ENCODE results near the gene SDK1. TPM values are rescaled to one million over a fixed set of nuclear protein-coding genes. Genes with fewer than 3 reads are reported as not detected.

SDK1 gene
- total and polyA plus RNA-seq, 2 experiments from 2014 or later: not detected

- TF ChIP-seq EZH2 (IDR thresholded peaks at IDR 0.05; ENCODE audit: insufficient read depth, poor library complexity, severe bottlenecking) (no peak), EZH2phosphoT487 (IDR thresholded peaks at IDR 0.05; ENCODE audit: insufficient read depth, low read depth) (no peak)
- H3K9me3 ChIP-seq (ENCODE audit: low read depth): no peaks in the 10 kb centered on the region
- 49 to 55% methylated on average over 11 of the region's 11 CpGs for WGBS, 2 experiments (ENCODE audit: low coverage in 1 of 2, low lambda C conversion rate in 2 of 2, missing lambda C conversion rate in 2 of 2)
- H4K20me1 ChIP-seq (ENCODE audit: insufficient read depth): no peaks in the 10 kb centered on the region
- H3F3A ChIP-seq (ENCODE audit: insufficient read depth): no peaks in the 10 kb centered on the region
- H3K27ac ChIP-seq: no peak overlapping the region
- H3K27me3 ChIP-seq (replicated peaks; ENCODE audit: insufficient read depth): no peaks in the 10 kb centered on the region
- no peaks in the 10 kb centered on the region for H3K9me2 ChIP-seq (ENCODE audit: insufficient read depth)
- no peak overlapping the region for H2AFZ ChIP-seq
- DNase-seq: no peak
- in situ Hi-C loops (cut with MboI): no loop called here
- H3K4me2 ChIP-seq (ENCODE audit: unreplicated experiment): no peak overlapping the region
- no peaks in the 10 kb centered on the region for H3K79me2 ChIP-seq (ENCODE audit: insufficient read depth)
- H3K9ac ChIP-seq: no peak overlapping the region
- H3K4me1 ChIP-seq (ENCODE audit: insufficient read depth): no peaks in the 10 kb centered on the region
- no peaks in the 10 kb centered on the region for H3K36me3 ChIP-seq (ENCODE audit: low read depth)
- H3K4me3 ChIP-seq: no peak overlapping the region
Measured at GRCh38 chr7:4071370-4072058, 770.5 kb downstream of the SDK1 start.

DNA sequence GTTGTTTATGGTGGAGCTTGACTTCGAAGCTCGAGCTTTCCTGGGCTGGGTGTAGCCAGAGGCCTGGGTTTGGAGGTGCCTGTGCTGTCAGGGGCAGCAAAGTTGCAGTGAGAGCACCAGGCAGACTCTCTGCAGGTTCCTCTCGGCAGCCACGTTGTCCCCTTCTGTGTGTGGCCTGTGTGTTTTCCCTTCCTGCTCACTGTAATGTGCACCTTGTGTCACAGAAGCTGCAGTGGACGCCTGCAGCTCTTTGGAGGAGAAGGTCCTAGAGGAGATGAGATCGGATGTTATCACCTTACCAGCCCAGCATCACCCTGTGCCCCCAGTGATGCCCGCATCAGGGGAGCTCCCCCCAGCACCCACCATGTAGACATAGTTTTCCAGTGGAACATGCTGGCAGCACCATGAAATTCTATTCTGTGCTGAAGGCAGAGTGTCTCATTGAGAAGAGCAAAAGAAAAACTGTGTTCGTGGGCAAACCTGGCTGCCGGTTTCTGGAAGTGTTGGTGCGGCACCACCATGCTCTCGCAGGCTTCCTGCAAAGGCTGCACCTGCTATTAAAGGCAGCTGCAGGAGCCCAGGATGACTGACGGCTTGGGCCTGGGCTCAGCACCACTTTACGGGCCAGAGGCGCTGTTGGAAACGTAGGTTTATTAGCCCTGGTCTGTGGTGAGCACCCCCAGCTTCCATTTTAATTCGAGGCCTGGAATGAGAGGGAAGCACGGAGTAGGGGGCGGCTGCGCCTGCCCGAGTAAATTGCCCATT, 771.3 kb downstream of the SDK1 start:
- 59 to 62% methylated on average over 20 of the region's 20 CpGs for WGBS, 2 experiments (ENCODE audit: low coverage in 1 of 2, low lambda C conversion rate in 2 of 2, missing lambda C conversion rate in 2 of 2)
- Histone ChIP-seq H3K27ac (no peak overlapping the region), H3K4me1 (ENCODE audit: insufficient read depth) (no peaks in the 10 kb centered on the region), H3K4me2 (ENCODE audit: unreplicated experiment) (no peak overlapping the region), H4K20me1 (ENCODE audit: insufficient read depth) (no peaks in the 10 kb centered on the region), H3K36me3 (ENCODE audit: low read depth) (no peaks in the 10 kb centered on the region), H2AFZ (no peak overlapping the region), H3K4me3 (no peak overlapping the region), H3K79me2 (ENCODE audit: insufficient read depth) (no peaks in the 10 kb centered on the region), H3K27me3 (replicated peaks; ENCODE audit: insufficient read depth) (no peaks in the 10 kb centered on the region), H3K9me2 (ENCODE audit: insufficient read depth) (no peaks in the 10 kb centered on the region), H3F3A (ENCODE audit: insufficient read depth) (no peaks in the 10 kb centered on the region), H3K9me3 (ENCODE audit: low read depth) (no peaks in the 10 kb centered on the region), H3K9ac (no peak overlapping the region)
- TF ChIP-seq EZH2phosphoT487 (IDR thresholded peaks at IDR 0.05; ENCODE audit: insufficient read depth, low read depth) (no peak), EZH2 (IDR thresholded peaks at IDR 0.05; ENCODE audit: insufficient read depth, poor library complexity, severe bottlenecking) (no peak)
- in situ Hi-C loops (cut with MboI): no loop called here
- DNase-seq: no peak

DNA sequence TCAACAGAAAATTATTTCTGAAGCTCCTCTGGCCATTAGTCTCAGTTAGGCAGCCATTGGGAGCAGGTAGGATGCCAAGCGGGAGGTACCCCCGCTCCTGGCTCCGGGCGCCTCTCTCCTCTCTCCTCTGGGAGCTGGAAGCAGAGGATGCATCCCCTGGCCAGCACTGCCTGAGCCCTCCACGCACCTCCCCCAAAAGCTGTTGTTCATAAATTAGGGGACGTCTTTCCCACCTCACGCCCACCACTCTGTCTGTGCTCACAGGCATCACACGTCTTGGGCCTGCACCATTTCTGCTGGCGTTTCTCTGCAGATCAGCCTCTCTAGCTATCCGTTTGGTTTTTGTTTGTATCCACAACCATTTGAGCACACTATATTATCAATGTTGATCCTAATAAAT, 772.0 kb downstream of the SDK1 start:
- Histone ChIP-seq H3K27ac (no peak overlapping the region), H3K4me2 (ENCODE audit: unreplicated experiment) (no peak overlapping the region), H2AFZ (no peak overlapping the region), H3K9ac (no peak overlapping the region), H4K20me1 (ENCODE audit: insufficient read depth) (no peaks in the 10 kb centered on the region), H3K4me3 (no peak overlapping the region), H3K79me2 (ENCODE audit: insufficient read depth) (no peaks in the 10 kb centered on the region), H3K36me3 (ENCODE audit: low read depth) (no peaks in the 10 kb centered on the region), H3K4me1 (ENCODE audit: insufficient read depth) (no peaks in the 10 kb centered on the region), H3K9me2 (ENCODE audit: insufficient read depth) (no peaks in the 10 kb centered on the region), H3K9me3 (ENCODE audit: low read depth) (no peaks in the 10 kb centered on the region), H3F3A (ENCODE audit: insufficient read depth) (no peaks in the 10 kb centered on the region), H3K27me3 (replicated peaks; ENCODE audit: insufficient read depth) (no peaks in the 10 kb centered on the region)
- no peak for DNase-seq
- no peak for TF ChIP-seq EZH2phosphoT487 (IDR thresholded peaks at IDR 0.05; ENCODE audit: insufficient read depth, low read depth)
- TF ChIP-seq EZH2 (IDR thresholded peaks at IDR 0.05; ENCODE audit: insufficient read depth, poor library complexity, severe bottlenecking): no peak
- in situ Hi-C loops (cut with MboI): no loop called here
- 52 to 58% methylated on average over 10 of the region's 10 CpGs for WGBS, 2 experiments (ENCODE audit: low coverage in 1 of 2, low lambda C conversion rate in 2 of 2, missing lambda C conversion rate in 2 of 2)

DNA sequence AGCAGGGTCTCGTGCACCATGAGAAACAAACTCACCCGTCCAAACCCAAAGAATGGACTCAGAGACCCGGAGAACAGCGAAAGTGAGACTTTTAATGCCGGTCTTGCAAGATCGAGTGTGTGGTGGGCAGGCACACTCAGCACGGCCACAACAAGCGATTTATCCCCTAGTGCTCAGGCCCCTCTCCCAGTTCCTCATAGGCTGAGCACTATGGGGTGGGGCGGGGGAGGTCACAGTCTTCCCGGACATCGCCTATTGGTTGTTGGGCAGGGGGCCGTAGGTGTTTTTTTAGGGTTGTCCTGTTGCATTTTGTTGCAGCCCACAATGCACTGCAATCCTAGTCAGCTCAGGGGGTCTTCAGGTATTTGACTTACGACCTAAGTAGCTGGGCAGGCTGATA, 772.7 kb downstream of the SDK1 start:
- no peak overlapping the region for H3K4me2 ChIP-seq (ENCODE audit: unreplicated experiment)
- in situ Hi-C loops (cut with MboI): no loop called here
- WGBS, 2 experiments (ENCODE audit: low coverage in 1 of 2, low lambda C conversion rate in 2 of 2, missing lambda C conversion rate in 2 of 2): 54 to 62% methylated on average over 11 to 12 of the region's 13 CpGs
- TF ChIP-seq EZH2phosphoT487 (IDR thresholded peaks at IDR 0.05; ENCODE audit: insufficient read depth, low read depth) (no peak), EZH2 (IDR thresholded peaks at IDR 0.05; ENCODE audit: insufficient read depth, poor library complexity, severe bottlenecking) (no peak)
- no peak overlapping the region for H3K27ac ChIP-seq
- no peaks in the 10 kb centered on the region for H3K4me1 ChIP-seq (ENCODE audit: insufficient read depth)
- H3K4me3 ChIP-seq: no peak overlapping the region
- H4K20me1 ChIP-seq (ENCODE audit: insufficient read depth): no peaks in the 10 kb centered on the region
- no peaks in the 10 kb centered on the region for H3K79me2 ChIP-seq (ENCODE audit: insufficient read depth)
- no peaks in the 10 kb centered on the region for H3K9me3 ChIP-seq (ENCODE audit: low read depth)
- no peaks in the 10 kb centered on the region for H3K27me3 ChIP-seq (replicated peaks; ENCODE audit: insufficient read depth)
- H3K9ac ChIP-seq: no peak overlapping the region
- H3K9me2 ChIP-seq (ENCODE audit: insufficient read depth): no peaks in the 10 kb centered on the region
- no peak for DNase-seq
- H3F3A ChIP-seq (ENCODE audit: insufficient read depth): no peaks in the 10 kb centered on the region
- H2AFZ ChIP-seq: no peak overlapping the region
- H3K36me3 ChIP-seq (ENCODE audit: low read depth): no peaks in the 10 kb centered on the region

All from GM23248 (cell line).